ENCODE results near the gene CHIA. TPM values are rescaled to one million over a fixed set of nuclear protein-coding genes. Genes with fewer than 3 reads are reported as not detected.

The CHIA gene
- total and polyA plus RNA-seq, 2 experiments from 2014 or later = not detected

- no peaks in the 10 kb centered on the region for H3K9me2 ChIP-seq (ENCODE audit: insufficient read depth)
- no peaks in the 10 kb centered on the region for H3K27me3 ChIP-seq (replicated peaks; ENCODE audit: insufficient read depth)
- H4K20me1 ChIP-seq (ENCODE audit: insufficient read depth) = no peaks in the 10 kb centered on the region
- 29 to 38% methylated on average over 3 of the region's 3 CpGs for WGBS, 2 experiments (ENCODE audit: low coverage in 1 of 2, low lambda C conversion rate in 2 of 2, missing lambda C conversion rate in 2 of 2)
- H3K4me3 ChIP-seq = no peak overlapping the region
- H3K36me3 ChIP-seq (ENCODE audit: low read depth) = no peaks in the 10 kb centered on the region
- no peaks in the 10 kb centered on the region for H3K79me2 ChIP-seq (ENCODE audit: insufficient read depth)
- TF ChIP-seq EZH2phosphoT487 (IDR thresholded peaks at IDR 0.05; ENCODE audit: insufficient read depth, low read depth) (no peak), EZH2 (IDR thresholded peaks at IDR 0.05; ENCODE audit: insufficient read depth, poor library complexity, severe bottlenecking) (no peak)
- DNase-seq = no peak
- H3K4me1 ChIP-seq (ENCODE audit: insufficient read depth) = no peaks in the 10 kb centered on the region
- in situ Hi-C loops (cut with MboI) = no loop called here
- no peak overlapping the region for H2AFZ ChIP-seq
- H3F3A ChIP-seq (ENCODE audit: insufficient read depth) = no peaks in the 10 kb centered on the region
- no peak overlapping the region for H3K27ac ChIP-seq
- H3K9ac ChIP-seq = no peak overlapping the region
- no peaks in the 10 kb centered on the region for H3K9me3 ChIP-seq (ENCODE audit: low read depth)
- no peak overlapping the region for H3K4me2 ChIP-seq (ENCODE audit: unreplicated experiment)
These were observed 11.7 kb downstream of the CHIA start for GRCh38 chr1:111302374-111302773.

- Histone ChIP-seq H4K20me1 (ENCODE audit: insufficient read depth) (no peaks in the 10 kb centered on the region), H3F3A (ENCODE audit: insufficient read depth) (no peaks in the 10 kb centered on the region), H3K9ac (no peak overlapping the region), H3K9me2 (ENCODE audit: insufficient read depth) (no peaks in the 10 kb centered on the region), H3K4me3 (no peak overlapping the region), H3K27me3 (replicated peaks; ENCODE audit: insufficient read depth) (peaks cover 7% of the 10 kb centered on the region), H3K4me2 (ENCODE audit: unreplicated experiment) (no peak overlapping the region), H3K9me3 (ENCODE audit: low read depth) (no peaks in the 10 kb centered on the region), H2AFZ (no peak overlapping the region), H3K4me1 (ENCODE audit: insufficient read depth) (no peaks in the 10 kb centered on the region), H3K36me3 (ENCODE audit: low read depth) (no peaks in the 10 kb centered on the region), H3K27ac (no peak overlapping the region), H3K79me2 (ENCODE audit: insufficient read depth) (no peaks in the 10 kb centered on the region)
- no peak for TF ChIP-seq EZH2 (IDR thresholded peaks at IDR 0.05; ENCODE audit: insufficient read depth, poor library complexity, severe bottlenecking)
- no peak for TF ChIP-seq EZH2phosphoT487 (IDR thresholded peaks at IDR 0.05; ENCODE audit: insufficient read depth, low read depth)
- in situ Hi-C loops (cut with MboI) = no loop called here
- WGBS, 2 experiments (ENCODE audit: low coverage in 1 of 2, low lambda C conversion rate in 2 of 2, missing lambda C conversion rate in 2 of 2) = 10 to 14% methylated on average over 2 of the region's 2 CpGs
- DNase-seq = no peak
These were observed 19.0 kb downstream of the CHIA start for GRCh38 chr1:111309690-111310089.

GRCh38 chr1:111318523-111318922 is 27.9 kb downstream of the CHIA start:
- in situ Hi-C loops (cut with MboI) = no loop called here
- no peaks in the 10 kb centered on the region for H3K79me2 ChIP-seq (ENCODE audit: insufficient read depth)
- H3K9ac ChIP-seq = no peak overlapping the region
- no peak overlapping the region for H3K4me2 ChIP-seq (ENCODE audit: unreplicated experiment)
- no peak overlapping the region for H3K27ac ChIP-seq
- H4K20me1 ChIP-seq (ENCODE audit: insufficient read depth) = no peaks in the 10 kb centered on the region
- H3K4me1 ChIP-seq (ENCODE audit: insufficient read depth) = no peaks in the 10 kb centered on the region
- DNase-seq = no peak
- H3K9me2 ChIP-seq (ENCODE audit: insufficient read depth) = no peaks in the 10 kb centered on the region
- no peak overlapping the region for H3K4me3 ChIP-seq
- H3K9me3 ChIP-seq (ENCODE audit: low read depth) = no peaks in the 10 kb centered on the region
- H3K27me3 ChIP-seq (replicated peaks; ENCODE audit: insufficient read depth) = peaks cover 7% of the 10 kb centered on the region
- no peak overlapping the region for H2AFZ ChIP-seq
- no peak for TF ChIP-seq EZH2phosphoT487 (IDR thresholded peaks at IDR 0.05; ENCODE audit: insufficient read depth, low read depth)
- no peak for TF ChIP-seq EZH2 (IDR thresholded peaks at IDR 0.05; ENCODE audit: insufficient read depth, poor library complexity, severe bottlenecking)
- no peaks in the 10 kb centered on the region for H3F3A ChIP-seq (ENCODE audit: insufficient read depth)
- WGBS, 2 experiments (ENCODE audit: low coverage in 1 of 2, low lambda C conversion rate in 2 of 2, missing lambda C conversion rate in 2 of 2) = 22 to 28% methylated on average over 3 of the region's 3 CpGs
- H3K36me3 ChIP-seq (ENCODE audit: low read depth) = no peaks in the 10 kb centered on the region

- Histone ChIP-seq H4K20me1 (ENCODE audit: insufficient read depth) (no peaks in the 10 kb centered on the region), H3K27me3 (replicated peaks; ENCODE audit: insufficient read depth) (no peaks in the 10 kb centered on the region), H2AFZ (no peak overlapping the region), H3K27ac (no peak overlapping the region), H3K9ac (no peak overlapping the region), H3K4me2 (ENCODE audit: unreplicated experiment) (no peak overlapping the region), H3K4me3 (no peak overlapping the region), H3F3A (ENCODE audit: insufficient read depth) (no peaks in the 10 kb centered on the region), H3K9me3 (ENCODE audit: low read depth) (no peaks in the 10 kb centered on the region), H3K79me2 (ENCODE audit: insufficient read depth) (no peaks in the 10 kb centered on the region), H3K9me2 (ENCODE audit: insufficient read depth) (no peaks in the 10 kb centered on the region), H3K36me3 (ENCODE audit: low read depth) (no peaks in the 10 kb centered on the region), H3K4me1 (ENCODE audit: insufficient read depth) (no peaks in the 10 kb centered on the region)
- WGBS, 2 experiments (ENCODE audit: low coverage in 1 of 2, low lambda C conversion rate in 2 of 2, missing lambda C conversion rate in 2 of 2) = 45 to 48% methylated on average over 12 of the region's 12 CpGs
- no peak for TF ChIP-seq EZH2 (IDR thresholded peaks at IDR 0.05; ENCODE audit: insufficient read depth, poor library complexity, severe bottlenecking)
- TF ChIP-seq EZH2phosphoT487 (IDR thresholded peaks at IDR 0.05; ENCODE audit: insufficient read depth, low read depth) = no peak
- in situ Hi-C loops (cut with MboI) = no loop called here
- DNase-seq = no peak
These were observed 29.6 kb downstream of the CHIA start for GRCh38 chr1:111320066-111320879.

Measured in GM23248 (cell line).